ENCODE results near the gene COLQ. TPM values are rescaled to one million over a fixed set of nuclear protein-coding genes. Genes with fewer than 3 reads are reported as not detected.
"Not testable (repeated sequence)": the region's sequence is repeated elsewhere in the genome, so short reads cannot be mapped to it uniquely, and the experiment has no call there.

The COLQ gene
- total RNA-seq, 1 donor from 2014 or later, result 1.7 TPM

DNA sequence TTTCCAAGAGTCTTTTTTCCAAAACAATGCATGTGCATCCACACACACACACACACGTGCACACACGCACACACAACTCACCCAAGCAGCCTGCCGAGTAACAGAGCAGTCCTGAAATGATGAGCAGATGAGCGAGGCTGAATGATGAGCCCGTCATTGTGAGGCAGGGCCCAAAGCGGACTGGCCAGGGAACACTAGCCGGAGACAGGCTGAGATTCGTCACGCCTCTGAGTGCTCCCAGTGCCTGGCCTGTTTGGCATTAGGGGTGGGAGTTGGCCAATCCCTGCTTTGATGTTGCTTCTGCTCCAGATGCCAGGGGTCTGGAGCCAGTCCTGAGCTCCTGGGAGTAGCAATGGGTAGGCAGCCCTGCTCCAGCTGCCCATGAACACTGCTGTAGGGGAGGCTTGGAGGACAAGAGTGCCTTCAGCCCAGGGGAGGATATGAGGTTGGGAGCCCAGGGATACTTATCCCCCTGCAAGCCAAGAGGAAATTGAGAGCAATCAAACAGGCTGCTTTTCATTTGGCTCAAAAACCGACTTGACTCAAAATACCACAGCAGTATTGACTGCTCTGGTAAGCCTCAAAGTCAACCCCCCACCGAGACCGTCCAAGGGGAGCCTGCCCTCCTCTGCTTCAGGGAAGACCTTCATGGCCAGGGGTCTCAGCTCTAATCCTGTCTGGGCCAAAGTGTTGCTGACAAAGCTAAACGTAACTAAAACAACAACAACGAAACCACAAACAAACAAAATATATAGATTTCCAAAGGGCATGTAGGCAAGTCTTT is 22.9 kb downstream of the COLQ start:
- ATAC-seq (no peak), DNase-seq (ENCODE audit: missing footprints) (no peak)
- intact Hi-C loops (cut with DNase I), result no loop called here

DNA sequence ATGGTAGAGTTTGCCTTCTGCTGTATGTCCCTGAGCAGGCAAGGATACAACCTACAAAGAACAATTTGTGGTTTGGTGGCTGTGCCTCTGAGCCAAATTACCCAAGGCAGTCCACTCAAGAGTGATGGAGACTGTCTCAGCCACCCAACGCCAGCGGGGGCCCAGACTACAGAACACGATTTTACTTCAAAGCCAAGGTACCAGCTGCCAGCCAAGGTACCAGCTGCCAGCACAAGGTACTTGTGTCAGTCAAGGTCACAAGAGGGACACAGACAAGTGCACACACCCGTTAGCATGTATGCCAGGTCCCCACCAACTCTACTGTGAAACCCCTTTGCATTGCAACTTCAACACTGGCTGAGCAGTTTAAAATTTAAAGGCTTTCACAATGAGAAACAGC is 23.5 kb downstream of the COLQ start:
- ATAC-seq (no peak), DNase-seq (ENCODE audit: missing footprints) (no peak)
- intact Hi-C loops (cut with DNase I), result no loop called here

DNA sequence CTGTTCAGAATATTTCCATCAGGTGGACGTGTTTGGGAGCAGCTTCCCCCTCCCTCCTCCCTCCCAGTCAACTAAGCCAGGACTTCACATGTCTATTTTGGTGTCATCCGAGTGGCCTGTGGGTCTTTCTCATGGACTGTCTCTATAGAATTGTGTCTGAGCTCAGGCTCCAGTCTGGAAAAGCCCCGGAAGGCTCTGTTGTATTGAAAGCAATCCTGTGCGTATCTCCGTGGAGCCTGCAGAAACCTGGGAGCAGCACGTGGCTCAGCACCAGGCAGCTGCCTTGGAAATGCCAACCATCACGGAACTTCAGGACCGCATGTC is 25.2 kb downstream of the COLQ start:
- no peak for DNase-seq (ENCODE audit: missing footprints)
- peak; percentile 9 for ATAC-seq
- intact Hi-C loops (cut with DNase I), result no loop called here

DNA sequence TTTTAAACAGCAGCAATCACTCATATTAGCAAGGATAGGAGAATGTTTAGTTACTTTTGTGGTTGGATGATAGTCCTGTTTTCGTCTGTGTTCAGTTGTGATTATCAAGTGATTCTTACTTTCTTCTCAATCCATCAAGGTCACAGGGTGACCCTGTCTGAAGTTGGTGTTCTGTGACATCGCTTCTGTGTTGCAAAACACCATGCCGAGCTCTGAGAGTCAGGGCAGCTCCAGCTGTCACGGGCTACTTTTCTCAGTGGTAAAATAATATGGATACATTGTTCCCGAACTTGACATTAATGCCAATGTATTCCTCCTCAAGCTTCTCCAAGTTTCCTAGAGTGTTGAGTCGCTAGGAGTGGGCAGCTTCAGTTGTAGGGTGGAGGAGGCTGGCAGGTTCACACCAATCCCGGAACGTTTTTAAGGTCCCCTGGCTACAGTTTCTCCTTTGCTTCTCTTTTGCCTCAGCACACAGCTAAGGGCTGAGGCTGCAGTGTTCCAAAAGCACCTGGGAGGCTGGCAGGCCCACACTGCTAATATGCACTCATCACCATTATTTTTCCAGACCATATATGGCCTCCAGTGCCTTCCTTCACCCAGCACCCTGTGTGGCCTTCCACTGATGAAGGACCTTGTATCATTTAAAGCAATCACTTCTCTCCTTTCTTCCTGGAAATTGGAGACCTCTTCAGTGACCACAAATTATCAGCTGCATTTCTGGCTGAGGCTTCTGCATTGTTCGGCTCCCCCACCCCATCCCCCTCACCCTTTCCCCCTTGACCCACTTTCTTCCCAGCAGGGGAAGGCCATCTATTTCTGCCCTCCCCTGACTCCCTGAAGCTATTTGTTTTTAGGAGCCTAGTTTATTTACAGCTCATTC is 25.8 kb downstream of the COLQ start:
- no peak for DNase-seq (ENCODE audit: missing footprints)
- intact Hi-C loops (cut with DNase I), result no loop called here
- peak; percentile 51 for ATAC-seq

DNA sequence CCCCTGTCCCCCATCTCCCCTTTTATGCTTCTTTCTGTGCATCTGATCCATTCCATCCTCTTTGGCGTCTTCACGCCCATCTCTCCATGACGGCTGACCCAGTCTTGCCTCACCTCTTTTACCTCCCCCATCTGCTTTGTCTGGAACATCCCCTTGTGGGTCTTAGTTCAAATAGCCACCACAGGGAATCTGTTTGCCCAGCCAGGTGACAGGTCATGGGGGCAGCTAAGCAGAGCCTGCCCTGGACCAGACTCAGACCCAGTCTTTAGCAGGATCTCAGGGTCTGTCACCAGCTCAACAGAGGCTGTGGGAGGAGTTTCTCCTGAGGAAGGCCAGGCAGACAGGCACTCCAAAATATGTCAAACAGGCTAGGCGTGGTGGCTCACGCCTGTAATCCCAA is 28.1 kb downstream of the COLQ start:
- intact Hi-C loops (cut with DNase I), result no loop called here

DNA sequence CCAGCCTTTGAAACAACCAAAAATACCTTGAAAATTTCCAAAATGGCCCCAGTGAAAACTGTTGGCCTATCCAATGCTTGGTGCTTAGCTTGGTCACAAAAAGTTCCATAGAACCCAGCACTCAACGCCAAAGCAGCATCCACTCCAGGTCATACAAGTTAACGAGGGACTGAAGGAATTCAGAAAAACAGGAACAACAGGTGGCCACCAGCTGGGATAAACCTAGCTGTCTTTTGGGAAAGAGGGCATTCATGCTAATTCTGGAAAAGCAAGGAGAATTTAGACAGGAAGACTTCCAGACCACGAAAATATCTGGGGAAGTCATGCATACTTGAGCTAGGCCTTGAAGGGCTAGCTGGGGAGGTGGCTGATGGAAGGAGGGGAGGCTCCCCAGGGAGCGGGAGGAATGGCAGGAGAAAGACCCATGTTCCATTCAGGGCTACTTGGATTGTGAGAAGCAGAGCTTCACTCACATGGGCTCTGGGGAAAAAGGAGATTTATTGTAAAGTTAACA is 28.6 kb downstream of the COLQ start:
- intact Hi-C loops (cut with DNase I), result no loop called here
- ATAC-seq (no peak), DNase-seq (ENCODE audit: missing footprints) (no peak)

More for the DNA sequence above, 28.1 kb downstream of the COLQ start:
- ATAC-seq (no peak), DNase-seq (ENCODE audit: missing footprints) (no peak)

DNA sequence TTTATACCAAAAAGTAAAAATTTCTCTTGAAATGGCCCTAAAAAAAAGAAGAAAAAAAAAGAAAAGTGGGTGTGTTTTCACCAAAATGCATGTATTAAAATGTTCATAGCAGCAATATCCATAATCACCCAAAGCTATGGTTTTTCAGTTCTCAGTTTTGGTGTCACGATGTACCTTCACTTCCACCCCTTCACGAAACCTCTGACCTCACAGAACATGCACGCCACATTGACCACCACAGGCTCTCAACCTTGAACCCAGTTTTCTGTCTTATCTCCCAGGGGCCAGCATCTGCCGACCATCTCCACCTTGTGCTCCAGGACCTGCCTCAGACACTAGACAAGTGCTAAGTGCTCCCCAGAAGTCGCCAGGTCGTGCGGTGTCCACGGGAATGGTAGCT is 30.4 kb downstream of the COLQ start:
- DNase-seq (ENCODE audit: missing footprints) (no peak), ATAC-seq (no peak)
- intact Hi-C loops (cut with DNase I), result no loop called here

DNA sequence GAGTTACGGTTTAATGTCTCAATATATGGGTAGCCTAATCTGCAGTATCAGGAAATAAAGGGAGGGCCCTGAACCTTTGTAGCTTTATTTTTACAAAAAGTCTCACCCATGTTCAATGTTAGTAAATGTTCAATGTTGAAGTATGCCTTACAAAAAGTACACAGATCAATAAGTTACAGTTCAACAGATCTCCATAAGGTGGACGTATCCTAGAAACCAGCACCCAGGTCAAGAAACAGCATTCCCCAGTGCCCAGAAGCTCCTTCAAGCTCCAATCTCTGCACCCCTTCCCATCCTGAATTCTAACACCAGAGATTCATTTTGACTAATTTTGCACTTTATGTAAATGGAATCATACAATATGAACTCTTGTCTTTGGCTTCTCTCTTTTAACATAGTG is 31.3 kb downstream of the COLQ start:
- intact Hi-C loops (cut with DNase I), result no loop called here
- ATAC-seq (no peak), DNase-seq (ENCODE audit: missing footprints) (no peak)

DNA sequence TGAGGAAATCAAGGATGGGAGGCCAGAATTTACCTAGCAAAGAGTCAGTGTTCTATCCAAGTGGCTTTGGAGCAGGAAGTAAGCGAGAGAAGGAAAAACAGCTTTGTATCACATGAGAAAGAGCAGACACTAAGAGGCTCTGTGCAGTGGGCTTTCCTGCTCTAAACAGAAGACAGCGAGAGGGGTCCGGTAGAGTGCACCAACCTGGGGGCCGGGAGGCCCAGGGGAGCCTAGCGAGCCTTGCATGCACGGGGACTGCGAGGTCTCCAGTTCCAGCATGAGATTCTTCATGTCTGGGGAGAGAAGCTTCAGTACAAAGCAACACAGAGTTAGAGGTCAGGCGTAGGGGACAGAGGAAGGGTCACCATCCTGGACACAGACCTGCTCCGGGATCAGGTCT is 33.5 kb downstream of the COLQ start:
- DNase-seq (ENCODE audit: missing footprints) (no peak), ATAC-seq (no peak)
- intact Hi-C loops (cut with DNase I), result no loop called here

DNA sequence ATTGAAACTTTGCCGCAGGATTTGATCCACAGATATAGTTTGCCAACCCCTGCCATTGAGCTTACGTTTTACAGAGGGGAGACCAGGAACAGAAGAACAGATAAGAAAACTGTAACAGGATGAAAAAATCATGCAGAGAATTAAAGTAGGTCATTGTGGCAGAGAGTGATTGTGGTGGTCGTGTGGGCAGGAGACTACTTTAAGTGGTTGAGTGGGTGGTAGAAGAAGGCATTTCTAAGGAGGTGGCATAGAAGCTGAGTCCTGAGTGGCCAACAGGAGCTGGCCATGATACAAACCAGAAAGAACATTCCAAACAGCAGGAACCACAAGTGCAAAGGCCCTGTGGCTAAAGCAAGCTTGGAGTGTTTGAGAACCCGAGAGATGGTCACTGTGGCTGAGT is 34.5 kb downstream of the COLQ start:
- ATAC-seq, result no peak
- DNase-seq (ENCODE audit: missing footprints), result no peak
- intact Hi-C loops (cut with DNase I), result no loop called here

DNA sequence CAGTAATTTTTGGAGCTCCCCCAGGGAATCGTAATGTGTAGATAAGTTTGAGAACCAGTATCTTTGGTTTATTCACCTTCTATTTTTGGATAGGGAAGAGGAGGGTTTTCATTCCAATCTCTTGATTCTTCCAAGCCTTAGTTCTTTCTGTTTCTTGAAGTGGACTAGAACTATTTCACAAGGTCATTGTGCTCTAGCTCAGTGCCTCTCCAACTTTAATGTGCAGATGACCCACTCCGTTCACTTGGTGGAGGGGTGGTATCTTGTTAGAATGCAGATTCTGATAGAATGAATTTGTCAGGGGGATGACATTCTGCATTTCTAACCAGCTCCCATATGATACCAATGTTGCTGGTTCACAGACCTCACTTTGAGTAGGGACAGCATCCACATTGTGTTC is 35.5 kb downstream of the COLQ start:
- DNase-seq (ENCODE audit: missing footprints) (no peak), ATAC-seq (no peak)
- intact Hi-C loops (cut with DNase I), result no loop called here

DNA sequence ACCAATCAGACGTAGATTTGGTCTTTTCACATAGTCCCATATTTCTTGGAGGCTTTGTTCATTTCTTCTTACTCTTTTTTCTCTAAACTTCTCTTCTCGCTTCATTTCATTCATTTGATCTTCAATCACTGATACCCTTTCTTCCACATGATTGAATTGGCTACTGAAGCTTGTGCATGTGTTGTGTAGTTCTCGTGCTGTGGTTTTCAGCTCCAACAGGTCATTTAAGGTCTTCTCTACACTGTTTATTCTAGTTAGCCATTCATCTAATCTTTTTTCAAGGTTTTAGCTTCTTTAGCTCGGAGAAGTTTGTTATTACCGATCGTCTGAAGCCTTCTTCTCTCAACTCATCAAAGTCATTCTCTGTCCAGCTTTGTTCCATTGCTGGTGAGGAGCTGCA is 37.0 kb downstream of the COLQ start:
- DNase-seq (ENCODE audit: missing footprints); ATAC-seq; intact Hi-C loops (cut with DNase I): not testable (repeated sequence)

DNA sequence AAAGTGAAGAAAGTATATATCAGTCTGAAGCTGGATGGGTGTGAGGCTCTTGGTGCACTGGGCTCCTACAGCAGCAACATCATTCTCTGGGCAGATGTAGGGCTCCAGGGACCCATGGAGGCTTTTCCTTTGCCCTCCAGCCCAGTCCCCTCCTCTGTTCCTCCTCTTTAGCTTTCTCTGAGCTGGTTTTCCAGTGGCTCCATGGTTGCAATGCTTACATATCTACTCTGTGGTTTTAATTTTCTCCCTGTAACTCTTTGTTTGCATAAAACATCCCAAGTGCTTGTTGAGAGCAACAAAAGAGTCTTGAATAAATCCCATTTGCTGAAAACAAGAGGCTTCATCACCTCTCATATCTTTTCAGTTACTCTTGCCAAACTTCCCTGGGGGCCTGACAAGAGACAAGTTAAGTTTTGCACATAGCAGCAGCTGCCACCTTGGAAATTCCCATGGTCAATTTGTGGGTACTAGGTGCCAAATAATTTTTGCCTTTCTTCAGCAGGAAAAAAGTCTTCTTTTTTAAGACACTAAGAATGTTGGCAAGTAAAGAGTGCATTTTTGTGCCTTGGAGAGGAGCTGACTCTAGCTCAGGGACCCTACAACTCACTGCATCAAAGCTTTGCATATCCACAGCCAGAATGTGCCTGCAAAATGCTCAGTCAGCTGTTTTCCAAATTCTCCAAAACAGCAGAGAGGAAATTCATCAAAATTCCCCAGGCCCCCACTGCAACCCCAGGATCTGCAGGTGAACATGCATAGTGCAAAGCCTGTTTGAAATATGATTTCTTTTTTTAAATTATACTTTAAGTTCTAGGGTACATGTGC is 41.9 kb downstream of the COLQ start:
- DNase-seq (ENCODE audit: missing footprints) (no peak), ATAC-seq (no peak)
- intact Hi-C loops (cut with DNase I), result no loop called here

DNA sequence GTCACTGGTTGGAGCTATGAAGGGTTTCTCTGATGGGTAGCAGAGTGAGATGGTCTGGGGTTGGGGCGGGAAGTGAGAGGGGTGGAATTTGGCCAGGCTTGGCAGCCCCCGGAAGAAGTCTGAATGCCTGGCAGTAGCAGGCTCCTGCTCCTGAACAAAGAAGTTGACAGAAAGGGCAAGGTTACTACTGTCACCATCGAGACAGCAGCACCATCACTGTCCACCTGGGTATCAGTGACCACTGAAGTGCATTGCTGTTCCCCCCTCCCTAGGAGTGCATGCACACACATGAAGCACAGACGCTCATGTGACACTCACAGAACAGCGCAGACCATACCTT is 42.9 kb downstream of the COLQ start:
- ATAC-seq (peak; percentile 21), DNase-seq (ENCODE audit: missing footprints) (no peak)
- intact Hi-C loops (cut with DNase I), result no loop called here

DNA sequence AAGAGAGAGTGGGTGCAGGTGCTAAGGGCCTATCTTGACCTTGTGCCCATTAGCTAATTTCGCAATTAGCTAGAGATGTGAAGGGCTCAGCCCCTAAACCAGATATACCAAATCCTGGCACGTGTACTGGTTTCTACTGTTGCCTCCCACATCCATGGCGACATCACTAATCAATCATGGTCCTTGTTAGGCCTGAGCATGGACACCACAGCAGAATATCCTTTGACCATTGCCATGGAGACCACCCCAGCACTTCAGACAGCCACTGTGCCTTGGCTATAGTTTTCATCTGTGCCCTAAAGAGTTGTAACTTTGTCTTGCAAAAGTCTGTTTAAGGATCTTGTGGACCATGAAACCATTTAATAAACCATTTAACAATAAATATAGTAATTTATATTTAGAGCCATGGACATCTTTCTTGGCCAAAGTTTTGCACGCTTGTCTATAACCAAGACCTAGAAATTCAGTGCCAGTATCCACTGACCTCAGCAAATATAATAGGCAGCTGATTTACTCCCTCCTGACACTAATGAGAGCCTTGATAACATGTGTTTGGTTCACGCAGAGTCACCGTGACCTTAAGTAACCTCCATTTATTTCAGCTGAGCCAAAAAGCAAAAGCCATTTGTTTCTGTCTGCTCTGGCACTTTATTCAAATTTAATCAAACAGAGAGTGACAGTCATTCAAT is 43.4 kb downstream of the COLQ start:
- ATAC-seq (peak; percentile 72), DNase-seq (ENCODE audit: missing footprints) (no peak)
- intact Hi-C loops (cut with DNase I), result no loop called here

DNA sequence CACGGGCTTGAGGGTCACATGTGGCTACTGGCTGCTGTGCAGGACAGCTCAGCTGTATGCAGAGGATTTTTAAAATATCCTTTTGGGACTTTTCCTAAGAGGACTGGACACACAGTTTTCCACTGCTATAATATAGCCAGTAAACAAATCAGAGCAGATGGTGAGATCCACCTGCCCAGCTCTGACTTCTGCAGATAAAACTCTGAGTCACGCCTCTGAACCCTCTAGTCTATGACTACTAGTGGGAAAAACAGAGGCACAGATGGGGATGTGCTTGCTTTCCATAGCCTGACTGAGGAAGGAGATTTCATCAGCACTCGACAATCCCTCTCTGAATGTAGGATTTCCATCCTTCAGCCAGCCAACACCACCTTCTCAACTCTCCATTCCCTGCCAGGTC is 45.1 kb downstream of the COLQ start:
- ATAC-seq, result no peak
- DNase-seq (ENCODE audit: missing footprints), result no peak
- intact Hi-C loops (cut with DNase I), result no loop called here

DNA sequence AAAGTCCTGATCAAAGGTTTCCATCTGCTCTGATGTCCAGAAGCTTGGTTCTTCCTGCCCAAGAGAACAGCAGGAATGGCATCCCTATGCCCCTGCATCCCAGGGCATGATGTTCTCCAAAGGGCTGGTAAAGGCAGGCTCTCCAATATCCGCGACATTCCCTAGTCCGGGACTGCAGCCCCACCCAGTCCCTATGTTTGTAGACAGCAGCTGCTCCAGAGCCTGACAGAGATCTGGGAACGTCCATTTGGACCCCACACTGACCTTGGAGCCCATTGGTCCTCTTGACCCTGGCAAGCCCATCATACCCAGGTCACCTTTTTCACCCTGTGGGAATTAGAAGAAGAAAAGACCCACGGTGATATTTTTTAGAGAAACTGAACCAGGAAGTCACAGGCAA is 46.3 kb downstream of the COLQ start:
- intact Hi-C loops (cut with DNase I), result no loop called here

DNA sequence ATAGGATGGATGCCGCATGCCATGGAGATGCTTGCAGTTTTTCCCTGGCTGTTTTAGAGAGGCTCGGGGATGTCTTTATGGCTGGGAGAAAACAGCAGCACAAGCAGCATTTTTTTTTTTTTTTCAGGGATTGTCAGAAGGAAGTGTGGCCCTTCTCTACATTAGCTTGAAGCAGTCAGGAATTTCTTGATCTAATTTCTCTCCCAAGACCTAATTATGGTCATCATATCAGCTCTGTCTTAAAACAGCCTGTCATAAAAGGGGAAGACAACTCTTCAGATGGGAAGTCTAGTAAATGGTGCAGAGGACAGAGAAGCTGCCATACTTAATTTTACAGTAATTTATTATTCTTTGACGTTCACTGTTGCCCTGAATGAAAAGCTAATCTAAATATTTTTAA is 49.6 kb downstream of the COLQ start:
- no peak for ATAC-seq
- DNase-seq (ENCODE audit: missing footprints), result no peak
- intact Hi-C loops (cut with DNase I), result no loop called here

More for the DNA sequence above, 46.3 kb downstream of the COLQ start:
- DNase-seq (ENCODE audit: missing footprints), result no peak
- no peak for ATAC-seq

DNA sequence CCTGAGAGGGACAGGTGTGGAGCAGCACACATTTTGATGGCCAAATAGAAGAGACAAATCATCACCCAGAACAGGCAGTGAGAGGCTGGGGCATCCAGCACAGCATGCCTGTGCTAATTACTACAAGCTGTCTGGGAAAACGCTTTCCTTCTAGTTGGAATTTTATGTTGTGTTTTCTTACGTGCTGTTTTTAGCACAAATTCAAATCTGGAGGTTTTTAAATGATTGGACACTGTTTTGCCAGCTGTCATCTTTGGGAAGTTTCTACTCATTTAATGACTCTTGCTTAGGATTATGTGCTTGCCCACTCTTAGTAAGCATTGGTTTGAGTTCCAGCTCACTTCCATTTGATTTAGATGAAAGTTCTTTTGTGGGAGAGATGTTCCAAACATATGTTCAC is 50.7 kb downstream of the COLQ start:
- intact Hi-C loops (cut with DNase I), result no loop called here

More for the DNA sequence above, 50.7 kb downstream of the COLQ start:
- ATAC-seq, result no peak
- DNase-seq (ENCODE audit: missing footprints), result no peak
